ENCODE data around the gene FTCDNL1.
A peak's percentile ranks its signal among the peaks of the same experiment; 100 is the strongest.

The FTCDNL1 gene

GRCh38 chr2:199743415-199744120, 107.4 kb downstream of the FTCDNL1 start:
- no peak for DNase-seq (ENCODE audit: low read depth in 2 of 2, low spot score in 1 of 2)

GRCh38 chr2:199742884-199743283, 108.1 kb downstream of the FTCDNL1 start:
- DNase-seq (ENCODE audit: low read depth in 2 of 2, low spot score in 1 of 2), result no peak

- DNase-seq (ENCODE audit: low read depth in 2 of 2, low spot score in 1 of 2), result no peak
These were observed 110.9 kb downstream of the FTCDNL1 start for GRCh38 chr2:199740111-199740428.

GRCh38 chr2:199739413-199740110, 111.4 kb downstream of the FTCDNL1 start:
- peak; percentile 13 to 25 for DNase-seq (ENCODE audit: low read depth in 2 of 2, low spot score in 1 of 2)

- no peak for DNase-seq (ENCODE audit: low read depth in 2 of 2, low spot score in 1 of 2)
These were observed 112.1 kb downstream of the FTCDNL1 start for GRCh38 chr2:199738727-199739412.

- DNase-seq (ENCODE audit: low read depth in 2 of 2, low spot score in 1 of 2), result no peak
These were observed 116.3 kb downstream of the FTCDNL1 start for GRCh38 chr2:199734651-199735050.

GRCh38 chr2:199734011-199734410, 117.0 kb downstream of the FTCDNL1 start:
- no peak for DNase-seq (ENCODE audit: low read depth in 2 of 2, low spot score in 1 of 2)

DNA sequence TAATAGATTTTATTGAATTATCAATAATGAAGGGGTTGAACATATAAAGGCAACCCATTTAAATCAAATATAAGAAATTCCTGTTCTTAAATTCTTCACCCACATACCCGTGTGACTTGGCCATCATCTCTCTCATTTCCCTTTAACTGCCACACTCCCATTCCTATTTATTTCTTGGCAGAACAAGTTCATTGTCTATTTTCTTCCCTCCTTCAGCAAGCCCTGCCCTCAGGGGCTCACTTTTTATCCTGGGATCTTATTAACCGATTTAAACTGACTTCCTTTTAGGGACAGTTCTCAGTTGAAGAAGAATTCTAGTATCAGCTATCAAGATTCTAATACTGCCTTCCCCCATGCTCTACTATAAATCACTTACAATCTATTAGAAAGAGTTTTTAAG, 123.2 kb downstream of the FTCDNL1 start:
- DNase-seq (ENCODE audit: low read depth in 2 of 2, low spot score in 1 of 2), result no peak

- DNase-seq (ENCODE audit: low read depth in 2 of 2, low spot score in 1 of 2), result no peak
These were observed 123.7 kb downstream of the FTCDNL1 start for GRCh38 chr2:199727306-199727705.

DNA sequence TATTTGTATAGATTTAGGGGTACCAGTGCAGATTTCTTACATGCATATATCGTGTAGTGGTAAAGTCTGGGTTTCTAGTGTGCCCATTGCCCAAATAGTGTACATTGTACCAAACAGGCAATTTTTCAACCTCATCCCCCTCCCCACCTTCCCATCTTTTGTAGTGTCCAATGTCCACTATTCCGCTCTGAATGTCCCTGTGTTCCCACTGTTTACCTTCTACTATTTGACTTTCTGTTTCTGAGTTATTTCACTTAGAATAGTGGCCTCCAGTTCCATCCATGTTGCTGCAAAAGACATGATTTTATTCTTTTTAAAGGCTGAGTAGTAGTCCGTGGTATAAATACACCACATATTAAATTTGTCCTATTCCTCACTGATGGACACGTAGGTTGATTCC, 132.9 kb downstream of the FTCDNL1 start:
- DNase-seq (ENCODE audit: low read depth in 2 of 2, low spot score in 1 of 2), result no peak

GRCh38 chr2:199717587-199717907, 133.4 kb downstream of the FTCDNL1 start:
- DNase-seq (ENCODE audit: low read depth in 2 of 2, low spot score in 1 of 2), result no peak

GRCh38 chr2:199716807-199717586, 134.0 kb downstream of the FTCDNL1 start:
- no peak for DNase-seq (ENCODE audit: low read depth in 2 of 2, low spot score in 1 of 2)

DNA sequence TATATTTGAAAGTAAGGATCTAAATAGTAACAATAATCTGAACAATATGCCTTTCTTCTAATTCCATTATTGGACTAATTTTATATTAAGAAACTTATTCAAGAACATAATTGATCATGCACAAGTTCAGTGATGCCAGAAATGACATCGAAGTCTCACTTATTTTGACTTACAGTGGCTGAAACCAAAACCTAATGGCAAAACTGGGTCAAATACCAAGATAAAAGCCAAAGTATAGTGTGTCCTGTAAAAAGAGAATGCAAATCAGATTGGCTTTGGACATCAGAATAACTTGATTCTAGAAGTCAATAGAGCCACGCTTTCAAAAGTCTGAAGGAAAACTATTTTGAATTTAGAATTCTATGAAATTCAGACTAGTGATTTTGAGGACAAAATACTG, 137.2 kb downstream of the FTCDNL1 start:
- DNase-seq (ENCODE audit: low read depth in 2 of 2, low spot score in 1 of 2), result no peak

DNA sequence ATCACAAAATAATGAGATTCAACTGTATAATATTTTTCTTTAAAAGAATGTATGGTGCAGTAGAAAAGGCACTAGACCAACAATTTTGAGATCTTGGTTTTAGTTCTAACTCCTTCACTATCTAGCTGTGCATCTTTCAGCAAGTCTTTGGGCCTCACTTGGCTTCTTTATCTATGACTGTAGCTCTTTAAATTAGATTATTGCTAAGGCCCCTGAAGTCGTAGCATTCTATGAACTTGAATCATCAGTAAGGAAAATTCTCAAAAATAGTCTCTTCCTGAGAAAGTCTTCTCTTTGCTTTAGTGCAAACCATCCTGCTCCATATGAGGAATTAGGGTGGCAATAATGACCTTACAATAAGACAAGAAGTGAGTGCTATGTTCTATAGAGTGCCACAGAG, 140.4 kb downstream of the FTCDNL1 start:
- no peak for DNase-seq (ENCODE audit: low read depth in 2 of 2, low spot score in 1 of 2)

All from stimulated activated CD8-positive, alpha-beta memory T cell treated with anti-CD3 and anti-CD28 coated beads, Interleukin-4, amount 100 ng/mL, for 1 hour (primary cell).